Neutrophil (primary cell): ENCODE data around the gene UTP11.

Experiments used
- H3K27ac ChIP-seq: fragments of 200-600 bp; sonication (generic); 2 replicates; pipeline ENCODE4 v1.5.1; 2016; ENCODE audit warnings: mild to moderate bottlenecking, moderate library complexity
- H3K27me3 ChIP-seq: fragments of 200-600 bp; sonication (generic); 2 replicates; pipeline ENCODE4 v1.6.0; 2016; ENCODE audit warnings: mild to moderate bottlenecking
- H3K36me3 ChIP-seq: fragments of 200-600 bp; sonication (generic); 2 replicates; pipeline ENCODE4 v1.5.1; 2017
- H3K4me1 ChIP-seq, 2 experiments: fragments of 200-600 bp in 1 of 2; sonication (generic) in 1 of 2; 1 replicate in 1 of 2; 2 replicates in 1 of 2; pipeline versions ENCODE4 v1.5.1 to v1.6.1; 2013 to 2016; ENCODE audit warnings: low read depth in 1 of 2, low read length in 1 of 2, mild to moderate bottlenecking in 1 of 2, moderate library complexity in 1 of 2; ENCODE audit not compliant: control insufficient read depth in 1 of 2, insufficient read depth in 1 of 2
- H3K4me3 ChIP-seq, 2 experiments: fragments of 200-600 bp in 1 of 2; sonication (generic) in 1 of 2; 1 replicate in 1 of 2; 2 replicates in 1 of 2; pipeline ENCODE4 v1.5.1; 2013 to 2016; ENCODE audit warnings: low read depth in 1 of 2, low read length in 1 of 2, mild to moderate bottlenecking in 1 of 2, moderate library complexity in 1 of 2
- H3K9me3 ChIP-seq: fragments of 200-600 bp; sonication (generic); 2 replicates; pipeline ENCODE4 v1.5.1; 2016
- TF ChIP-seq, protein P1 (sequence below): fragments of 200-600 bp; sonication (generic); IDR thresholded peaks from 2 replicates; pipeline ENCODE4 v1.5.1; 2016; ENCODE audit warnings: antibody characterized with exemption

UTP11 gene

DNA sequence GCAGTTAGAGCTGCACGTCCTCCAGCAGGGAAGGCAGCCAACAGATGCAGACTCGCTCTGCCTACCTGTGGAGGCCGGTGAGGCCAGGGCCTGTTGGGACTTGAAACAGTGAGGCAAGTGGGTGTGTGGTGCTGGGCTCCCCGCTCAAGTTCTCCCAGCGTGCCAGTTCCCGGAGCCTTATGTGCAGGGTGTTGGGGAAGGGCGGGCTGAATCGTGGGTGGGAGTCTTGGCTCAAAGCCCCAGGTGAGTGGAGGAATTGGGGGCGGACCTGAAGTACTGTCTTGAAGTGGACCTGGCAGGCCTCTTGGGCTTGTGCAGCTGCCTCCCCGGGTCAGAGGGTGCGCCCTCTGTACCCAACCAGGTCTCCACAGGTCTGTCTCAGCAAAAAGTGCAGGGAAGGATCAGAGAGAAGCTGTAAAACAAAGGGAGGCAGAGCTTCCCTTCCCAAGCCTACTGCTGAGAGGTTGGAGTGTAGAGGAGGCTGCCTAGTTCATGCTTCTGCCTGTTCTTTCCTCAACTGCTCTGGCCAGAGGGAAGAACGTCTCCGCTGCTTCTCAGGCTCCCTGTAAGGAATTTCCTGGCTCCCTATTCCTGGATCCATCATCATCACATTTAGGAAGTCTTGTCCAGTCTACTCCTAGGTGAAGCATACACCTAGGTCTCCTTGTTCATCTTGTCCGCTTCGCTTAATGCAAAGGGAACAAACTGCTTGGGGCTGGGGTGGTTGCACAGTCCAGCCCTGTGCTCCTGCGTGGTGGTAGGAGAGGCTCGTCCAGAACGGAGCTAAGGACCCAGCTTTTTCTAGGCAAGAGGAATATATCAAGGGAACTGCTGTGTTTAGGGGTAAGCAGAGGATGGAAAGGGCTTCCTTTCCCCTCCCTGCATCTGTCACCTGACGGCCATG lies 14.9 kb downstream of the UTP11 start:
- peaks cover 10 to 11% of the 10 kb centered on the region in 2 experiments for H3K4me1 ChIP-seq
- H3K9me3 ChIP-seq = no peaks in the 10 kb centered on the region
- H3K27me3 ChIP-seq = peaks cover 30% of the 10 kb centered on the region
- H3K27ac ChIP-seq = no peak overlapping the region
- H3K4me3 ChIP-seq = no peak overlapping the region
- H3K36me3 ChIP-seq = peaks cover 37% of the 10 kb centered on the region
- TF ChIP-seq, protein P1, sequence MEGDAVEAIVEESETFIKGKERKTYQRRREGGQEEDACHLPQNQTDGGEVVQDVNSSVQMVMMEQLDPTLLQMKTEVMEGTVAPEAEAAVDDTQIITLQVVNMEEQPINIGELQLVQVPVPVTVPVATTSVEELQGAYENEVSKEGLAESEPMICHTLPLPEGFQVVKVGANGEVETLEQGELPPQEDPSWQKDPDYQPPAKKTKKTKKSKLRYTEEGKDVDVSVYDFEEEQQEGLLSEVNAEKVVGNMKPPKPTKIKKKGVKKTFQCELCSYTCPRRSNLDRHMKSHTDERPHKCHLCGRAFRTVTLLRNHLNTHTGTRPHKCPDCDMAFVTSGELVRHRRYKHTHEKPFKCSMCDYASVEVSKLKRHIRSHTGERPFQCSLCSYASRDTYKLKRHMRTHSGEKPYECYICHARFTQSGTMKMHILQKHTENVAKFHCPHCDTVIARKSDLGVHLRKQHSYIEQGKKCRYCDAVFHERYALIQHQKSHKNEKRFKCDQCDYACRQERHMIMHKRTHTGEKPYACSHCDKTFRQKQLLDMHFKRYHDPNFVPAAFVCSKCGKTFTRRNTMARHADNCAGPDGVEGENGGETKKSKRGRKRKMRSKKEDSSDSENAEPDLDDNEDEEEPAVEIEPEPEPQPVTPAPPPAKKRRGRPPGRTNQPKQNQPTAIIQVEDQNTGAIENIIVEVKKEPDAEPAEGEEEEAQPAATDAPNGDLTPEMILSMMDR = no peak

DNA sequence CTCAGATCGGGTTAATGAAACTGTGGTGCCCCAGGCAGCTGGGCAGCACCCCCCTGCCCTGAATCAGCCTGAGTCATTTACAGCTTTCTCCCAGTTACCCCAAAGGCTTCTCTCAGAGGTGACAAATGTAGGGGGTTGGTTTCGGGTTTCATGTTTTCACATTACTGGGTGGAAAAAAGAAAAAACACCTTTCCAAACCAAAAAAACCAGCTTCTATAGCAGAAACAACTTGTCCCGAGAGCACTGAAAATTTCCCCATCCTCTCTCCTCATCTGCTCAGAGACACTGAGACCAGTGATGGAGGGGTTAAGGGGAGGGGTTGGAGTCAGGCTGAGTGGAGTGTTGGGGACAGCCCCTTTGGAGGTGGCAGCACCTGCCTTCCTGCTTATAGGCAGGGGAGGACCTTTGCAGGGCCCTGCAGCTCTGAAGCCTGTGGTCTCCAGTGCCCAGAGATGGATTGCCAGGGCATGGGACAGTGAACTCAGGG lies 15.6 kb downstream of the UTP11 start:
- H3K27ac ChIP-seq = no peak overlapping the region
- peaks cover 10 to 11% of the 10 kb centered on the region in 2 experiments for H3K4me1 ChIP-seq
- H3K4me3 ChIP-seq = no peak overlapping the region

DNA sequence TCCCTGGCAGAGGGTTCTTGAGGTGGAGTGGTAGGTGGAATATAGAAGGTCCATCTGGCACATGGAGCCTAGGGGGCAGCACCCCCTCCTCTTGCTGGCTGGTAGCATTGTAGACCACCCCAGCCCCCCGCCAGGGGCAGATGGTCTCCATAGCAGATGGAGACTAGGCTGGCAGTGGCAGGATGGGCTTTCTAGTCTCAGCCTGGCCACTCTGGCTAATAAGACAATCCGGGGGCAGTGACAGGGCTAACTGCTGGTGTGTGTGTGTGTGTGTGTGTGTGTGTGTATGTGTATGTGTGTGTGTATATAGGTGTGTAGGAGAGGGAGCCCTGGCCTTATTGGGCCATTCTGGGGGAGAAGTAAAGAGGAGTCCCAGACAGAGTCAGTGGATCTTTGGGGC lies 16.1 kb downstream of the UTP11 start:
- TF ChIP-seq, protein P1 = no peak
- Histone ChIP-seq H3K36me3 (peaks cover 25% of the 10 kb centered on the region), H3K9me3 (no peaks in the 10 kb centered on the region), H3K27me3 (peaks cover 30% of the 10 kb centered on the region), H3K27ac (no peak overlapping the region), H3K4me1 (peaks cover 10 to 11% of the 10 kb centered on the region in 2 experiments), H3K4me3 (no peak overlapping the region)

More for the DNA sequence above, 15.6 kb downstream of the UTP11 start:
- Histone ChIP-seq H3K27me3 (peaks cover 30% of the 10 kb centered on the region), H3K36me3 (peaks cover 31% of the 10 kb centered on the region), H3K9me3 (no peaks in the 10 kb centered on the region)
- TF ChIP-seq, protein P1 = no peak

DNA sequence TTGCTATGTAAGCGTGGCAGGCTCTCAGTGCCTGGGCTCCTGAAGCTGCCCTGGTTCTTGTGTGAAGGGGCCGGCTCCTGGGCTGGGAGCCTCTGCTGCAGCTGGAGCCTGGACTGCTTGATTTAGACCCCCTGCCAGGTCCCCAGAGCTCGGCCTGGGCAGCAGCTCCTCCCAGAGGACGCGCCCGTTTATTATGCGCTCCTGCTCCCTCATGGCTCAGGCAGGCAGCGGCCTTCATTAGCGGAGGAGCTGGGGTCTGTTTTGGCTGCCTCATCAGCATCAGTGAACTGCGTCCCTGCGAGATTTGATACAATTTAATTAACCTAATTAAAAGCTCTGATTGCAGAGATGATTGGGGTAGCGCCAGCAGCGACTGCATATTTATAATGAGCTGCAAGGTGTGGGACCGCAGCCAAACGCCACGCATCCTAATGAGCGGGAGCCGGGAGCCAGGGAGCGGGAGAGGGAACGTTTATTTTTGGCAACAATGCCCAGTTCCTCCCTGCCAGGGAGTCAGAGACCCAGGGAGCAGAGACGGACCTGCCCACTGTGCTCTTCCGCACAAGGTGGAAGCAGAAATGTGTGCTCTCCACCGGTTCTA lies 16.6 kb downstream of the UTP11 start:
- TF ChIP-seq, protein P1 = no peak
- Histone ChIP-seq H3K4me1 (peaks cover 10 to 11% of the 10 kb centered on the region in 2 experiments), H3K27ac (no peak overlapping the region), H3K4me3 (no peak overlapping the region), H3K36me3 (peaks cover 21% of the 10 kb centered on the region), H3K9me3 (no peaks in the 10 kb centered on the region), H3K27me3 (peaks cover 30% of the 10 kb centered on the region)

DNA sequence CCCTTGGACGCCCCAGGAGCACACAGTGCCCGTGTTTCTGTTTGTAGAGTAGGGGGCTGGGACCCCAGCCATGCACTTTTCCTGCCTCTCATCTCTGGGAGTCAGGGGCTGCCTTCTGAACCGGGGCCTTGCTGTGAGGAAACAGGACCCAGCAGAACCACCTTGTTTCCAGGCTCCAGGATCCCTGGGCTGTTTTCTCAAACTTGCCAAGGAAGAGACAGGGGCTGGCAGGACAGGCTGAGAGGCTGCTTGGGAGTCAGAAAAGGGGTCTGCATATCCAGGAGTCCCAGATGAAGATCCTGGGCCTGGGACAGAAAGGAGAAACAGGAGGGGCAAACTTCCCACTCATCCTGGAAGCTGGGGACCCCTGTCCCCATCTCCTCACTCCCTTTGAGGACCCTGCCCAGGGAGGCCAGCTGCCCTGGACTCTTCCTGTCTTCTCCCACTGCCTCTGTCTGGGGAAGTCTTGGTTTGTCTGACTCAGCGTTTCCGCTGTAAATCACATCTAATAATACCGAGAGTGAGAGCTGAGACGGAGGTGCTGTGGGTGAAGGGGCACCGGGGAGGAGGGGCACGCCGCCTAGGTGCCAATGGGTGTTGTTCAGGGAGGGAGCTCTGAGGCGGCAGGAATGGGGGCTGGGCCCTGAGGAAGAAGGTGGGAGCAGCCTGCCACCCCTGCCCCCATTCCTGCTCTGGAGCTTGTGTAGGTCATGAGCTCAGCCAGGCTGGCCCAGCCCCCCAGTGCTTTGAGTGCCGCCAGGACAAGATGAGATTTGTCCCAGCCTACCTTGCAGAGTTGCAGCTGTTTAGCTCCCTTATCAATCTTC lies 17.4 kb downstream of the UTP11 start:
- TF ChIP-seq, protein P1 = no peak
- H3K27ac ChIP-seq = no peak overlapping the region
- peaks cover 16% of the 10 kb centered on the region for H3K36me3 ChIP-seq
- peaks cover 30% of the 10 kb centered on the region for H3K27me3 ChIP-seq
- H3K4me1 ChIP-seq = peaks cover 10 to 11% of the 10 kb centered on the region in 2 experiments
- no peak overlapping the region for H3K4me3 ChIP-seq
- H3K9me3 ChIP-seq = no peaks in the 10 kb centered on the region
